ENCODE measurements around the gene HHIPL1.
A peak's percentile ranks its signal among the peaks of the same experiment; 100 is the strongest.

Gene HHIPL1

GRCh38 chr14:99609245-99610170, 35.4 kb upstream of the HHIPL1 start:
- no peak for DNase-seq (ENCODE audit: insufficient read length, low spot score)
- no peak for FAIRE-seq

GRCh38 chr14:99611646-99612045, 33.3 kb upstream of the HHIPL1 start:
- DNase-seq (ENCODE audit: insufficient read length, low spot score) = no peak
- no peak for FAIRE-seq

- DNase-seq (ENCODE audit: insufficient read length, low spot score) (no peak), FAIRE-seq (no peak)
These were observed 32.7 kb upstream of the HHIPL1 start for GRCh38 chr14:99612071-99612737.

DNA sequence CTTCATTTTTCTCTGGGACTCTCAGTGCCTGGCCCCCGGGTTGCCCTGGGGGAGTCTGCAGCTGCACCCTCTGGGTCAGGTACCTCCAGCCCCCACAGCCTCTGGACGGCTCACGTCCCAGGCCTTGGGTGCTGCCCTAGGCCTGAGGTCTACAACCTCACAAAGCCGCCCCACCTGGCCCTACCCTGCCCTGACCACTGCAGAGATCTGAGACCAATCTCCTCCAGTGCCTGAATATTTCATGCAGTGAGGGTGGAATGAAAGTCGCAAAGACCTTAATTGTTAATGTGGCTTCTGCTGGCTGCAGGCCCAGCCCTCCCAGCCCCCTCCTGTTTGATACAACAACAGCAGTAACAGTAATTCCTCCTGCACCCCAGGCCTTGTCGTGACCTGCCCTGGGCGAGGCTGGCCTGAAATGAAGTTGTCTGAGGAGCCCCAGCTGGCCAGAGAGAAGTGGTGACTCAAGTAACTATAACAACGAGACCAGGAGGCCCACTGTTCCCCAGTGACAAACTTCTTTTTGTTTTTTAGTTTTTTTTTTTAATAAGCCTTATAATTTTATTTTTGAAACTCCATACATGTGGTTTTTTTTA, 32.1 kb upstream of the HHIPL1 start:
- no peak for FAIRE-seq
- DNase-seq (ENCODE audit: insufficient read length, low spot score) = peak; percentile 43

DNA sequence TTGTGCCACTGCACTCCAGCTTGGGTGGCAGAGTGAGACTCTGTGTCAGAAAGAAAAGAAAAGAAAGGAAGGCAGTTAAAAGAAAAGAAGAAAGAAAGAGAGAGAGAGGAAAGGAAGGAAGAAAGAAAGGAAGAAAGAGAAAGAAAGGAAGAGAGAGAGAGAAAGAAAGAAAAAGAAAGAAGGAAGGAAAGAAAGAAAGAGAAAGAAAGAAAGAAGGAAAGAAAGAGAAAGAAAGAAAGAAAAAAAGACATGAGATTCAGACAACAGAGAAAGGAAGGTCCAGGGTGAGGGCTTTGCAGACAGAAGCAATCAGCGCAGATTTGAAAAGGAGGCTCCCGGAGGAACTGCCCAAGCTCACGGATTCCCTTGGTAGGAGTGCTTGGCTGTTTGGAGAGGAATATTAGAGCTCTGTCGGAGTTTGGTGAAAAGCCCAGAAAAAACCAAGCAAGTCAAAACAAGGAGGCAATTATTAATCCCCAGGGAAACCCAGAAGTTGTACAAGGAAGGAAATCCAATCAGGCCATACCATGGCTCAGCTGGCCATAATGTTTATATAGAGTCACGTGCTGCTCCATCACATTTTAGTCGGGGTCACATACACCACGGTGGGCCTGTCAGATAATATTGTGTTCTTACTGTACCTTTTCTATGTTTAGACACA, 29.3 kb upstream of the HHIPL1 start:
- DNase-seq (ENCODE audit: insufficient read length, low spot score) = no peak
- no peak for FAIRE-seq

- no peak for FAIRE-seq
- no peak for DNase-seq (ENCODE audit: insufficient read length, low spot score)
These were observed 27.8 kb upstream of the HHIPL1 start for GRCh38 chr14:99616832-99617800.

DNA sequence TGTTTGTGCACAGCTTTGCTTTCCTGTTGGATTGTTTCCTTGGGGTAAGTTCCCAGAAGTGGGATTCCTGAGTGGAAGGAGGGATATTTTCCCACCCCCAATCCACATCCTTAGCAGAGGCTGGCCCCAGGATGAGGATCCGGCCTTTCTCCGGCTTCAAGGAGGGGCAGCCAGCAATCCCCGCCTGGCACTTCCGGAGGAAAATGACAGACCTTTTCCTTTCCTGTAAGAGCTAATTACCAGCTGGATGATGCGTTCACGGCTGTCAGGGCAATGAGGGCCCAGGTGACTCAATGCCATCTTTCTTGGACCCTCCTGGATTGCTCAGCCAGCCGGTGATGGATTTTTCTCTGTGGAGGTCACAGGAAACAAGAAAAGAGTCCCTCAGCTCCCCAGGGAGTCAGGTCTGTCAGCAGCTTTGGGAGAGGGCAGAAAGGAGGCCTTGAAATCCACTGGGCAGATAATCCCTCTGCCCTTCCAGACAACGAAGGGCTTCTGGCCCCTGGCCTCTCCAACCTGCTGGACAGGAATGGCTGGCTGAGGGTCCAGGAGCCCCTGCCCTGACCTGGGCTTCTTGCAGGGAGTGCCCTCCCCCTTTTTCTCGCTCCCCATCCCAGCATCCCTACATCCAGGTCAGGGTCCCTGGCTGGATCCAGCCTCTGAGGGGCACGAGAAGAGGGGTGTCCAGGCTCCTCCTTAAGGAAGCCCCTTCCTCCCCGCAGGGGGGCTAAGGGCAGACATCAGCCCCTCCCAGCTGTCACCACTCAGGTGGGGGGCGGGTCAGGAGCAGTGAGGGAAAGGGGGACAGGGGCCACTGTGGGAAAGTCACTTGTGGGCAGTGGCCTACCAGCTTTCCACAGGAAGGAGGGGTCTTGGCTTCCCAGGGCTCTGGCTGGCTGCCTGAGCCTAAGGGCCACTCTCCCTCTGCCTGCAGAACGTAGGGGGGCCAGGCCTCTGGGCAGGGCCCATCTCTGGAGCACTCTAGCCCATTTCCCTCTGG, 24.8 kb upstream of the HHIPL1 start:
- DNase-seq (ENCODE audit: insufficient read length, low spot score) (peak; percentile 52), FAIRE-seq (peak; percentile 26)

- FAIRE-seq (no peak), DNase-seq (ENCODE audit: insufficient read length, low spot score) (no peak)
These were observed 23.0 kb upstream of the HHIPL1 start for GRCh38 chr14:99621948-99622347.

DNA sequence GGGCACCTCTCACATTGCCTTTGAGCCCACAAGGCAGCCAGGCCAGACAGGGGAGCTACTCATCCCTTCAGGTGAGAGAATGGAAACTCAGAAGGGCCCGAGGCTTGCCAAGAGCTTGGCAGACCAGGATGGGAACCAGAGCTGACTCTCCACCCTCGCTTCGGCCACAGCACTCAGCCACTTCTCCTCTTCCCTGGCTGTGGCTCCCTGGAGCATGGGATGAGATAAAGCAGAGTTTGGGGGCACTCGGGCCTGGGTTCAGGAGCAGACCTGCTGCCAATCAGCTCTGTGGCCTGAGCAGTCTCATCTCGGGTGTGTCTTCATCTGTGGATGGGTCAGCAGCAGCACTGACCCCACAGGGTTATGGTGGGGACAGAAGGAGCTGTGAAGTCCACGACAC, 20.9 kb upstream of the HHIPL1 start:
- DNase-seq (ENCODE audit: insufficient read length, low spot score) (no peak), FAIRE-seq (no peak)

DNA sequence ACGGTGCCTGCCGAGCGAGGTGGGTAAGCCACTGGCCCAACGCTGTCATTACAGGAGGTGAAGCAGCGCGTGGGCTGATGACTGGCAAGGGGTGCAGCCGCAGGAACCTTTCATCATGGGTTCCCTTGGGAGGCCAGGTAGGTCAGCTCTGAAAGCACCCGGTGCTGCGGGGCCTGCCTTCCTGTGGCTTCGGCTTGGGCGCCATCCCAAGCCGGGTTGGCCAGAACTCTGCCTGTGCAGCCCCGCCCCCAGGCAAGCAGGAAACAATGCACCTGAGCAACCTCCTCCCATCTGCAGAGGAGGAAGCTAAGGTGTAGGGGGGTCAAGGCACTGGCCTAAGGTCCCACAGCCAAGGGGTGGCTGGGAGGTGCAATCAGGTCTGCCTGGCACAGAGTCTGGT, 20.0 kb upstream of the HHIPL1 start:
- FAIRE-seq = no peak
- DNase-seq (ENCODE audit: insufficient read length, low spot score) = no peak

GRCh38 chr14:99625476-99625875, 19.5 kb upstream of the HHIPL1 start:
- DNase-seq (ENCODE audit: insufficient read length, low spot score) (no peak), FAIRE-seq (no peak)

DNA sequence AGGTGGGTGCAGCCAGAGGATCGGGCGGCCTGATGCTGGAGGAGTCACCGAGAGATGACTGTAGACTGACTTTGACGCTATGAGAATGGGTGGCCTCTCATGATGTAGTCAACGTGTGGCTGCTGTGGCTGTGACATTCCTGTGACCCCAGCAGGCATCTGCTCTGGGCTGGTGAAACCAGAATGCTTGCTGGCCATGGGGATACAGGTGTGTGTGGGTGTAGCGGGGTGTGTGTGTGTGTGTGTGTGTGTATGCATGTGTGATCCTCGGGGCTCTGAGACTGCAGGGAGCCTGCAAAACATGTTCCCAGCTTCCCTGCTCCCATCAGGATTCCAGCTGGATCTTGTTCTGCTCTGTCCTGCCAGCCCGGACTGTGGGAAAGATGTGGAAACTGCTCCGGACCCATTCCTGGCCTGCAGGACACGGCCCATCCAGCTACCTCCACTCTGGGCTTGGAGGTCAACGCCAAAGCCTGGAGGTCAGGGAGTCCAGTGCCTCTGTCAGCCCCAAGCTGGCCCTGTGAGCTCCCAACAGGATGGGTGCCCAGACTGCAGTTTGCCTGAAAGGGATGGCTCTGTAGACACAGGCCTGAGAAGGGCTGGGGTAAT, 18.8 kb upstream of the HHIPL1 start:
- DNase-seq (ENCODE audit: insufficient read length, low spot score) (no peak), FAIRE-seq (no peak)

- FAIRE-seq = peak; percentile 94
- DNase-seq (ENCODE audit: insufficient read length, low spot score) = no peak
These were observed 17.8 kb upstream of the HHIPL1 start for GRCh38 chr14:99627100-99627499.

DNA sequence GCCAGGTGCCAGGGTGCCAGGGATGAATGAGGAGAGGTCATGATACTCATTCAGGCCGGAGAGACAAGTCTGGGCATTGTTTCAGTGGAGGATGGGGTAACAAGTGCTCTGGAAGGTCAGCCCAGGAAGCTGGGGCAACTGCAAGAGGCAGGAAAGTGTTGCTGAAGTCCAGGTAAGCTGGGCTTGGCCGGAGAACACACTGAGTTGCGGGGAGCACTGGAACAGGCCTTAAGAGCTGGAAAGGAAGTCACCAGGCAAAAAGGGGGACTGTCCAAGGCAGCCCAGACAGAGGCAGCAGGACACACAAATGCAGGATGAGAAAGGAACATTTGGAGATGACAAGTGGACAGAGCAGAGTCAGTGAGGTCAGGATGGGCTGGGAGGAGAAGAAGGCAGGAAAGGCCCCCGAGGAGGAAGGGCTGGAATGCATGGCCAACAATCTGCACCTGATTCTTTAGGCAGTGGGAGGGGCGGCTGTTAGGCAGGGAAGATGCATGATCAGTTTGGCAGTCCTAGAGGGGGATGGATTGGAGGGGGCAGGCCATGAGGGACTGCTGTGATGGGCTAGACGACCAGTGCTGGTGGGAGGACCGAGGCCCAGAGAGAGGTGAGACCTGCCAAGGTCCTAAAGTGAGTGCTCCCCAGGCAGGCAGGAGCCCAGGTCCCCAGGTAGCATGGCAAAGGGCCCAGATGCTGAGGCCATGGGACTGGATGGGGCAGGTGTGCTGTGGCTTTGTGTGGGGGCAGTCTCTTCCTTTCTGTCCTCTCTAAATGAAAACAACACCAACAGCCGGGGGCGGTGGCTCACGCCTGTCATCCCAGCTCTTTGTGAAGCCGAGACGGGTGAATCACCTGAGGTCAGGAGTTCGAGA, 17.2 kb upstream of the HHIPL1 start:
- FAIRE-seq (peak; percentile 57), DNase-seq (ENCODE audit: insufficient read length, low spot score) (no peak)

DNA sequence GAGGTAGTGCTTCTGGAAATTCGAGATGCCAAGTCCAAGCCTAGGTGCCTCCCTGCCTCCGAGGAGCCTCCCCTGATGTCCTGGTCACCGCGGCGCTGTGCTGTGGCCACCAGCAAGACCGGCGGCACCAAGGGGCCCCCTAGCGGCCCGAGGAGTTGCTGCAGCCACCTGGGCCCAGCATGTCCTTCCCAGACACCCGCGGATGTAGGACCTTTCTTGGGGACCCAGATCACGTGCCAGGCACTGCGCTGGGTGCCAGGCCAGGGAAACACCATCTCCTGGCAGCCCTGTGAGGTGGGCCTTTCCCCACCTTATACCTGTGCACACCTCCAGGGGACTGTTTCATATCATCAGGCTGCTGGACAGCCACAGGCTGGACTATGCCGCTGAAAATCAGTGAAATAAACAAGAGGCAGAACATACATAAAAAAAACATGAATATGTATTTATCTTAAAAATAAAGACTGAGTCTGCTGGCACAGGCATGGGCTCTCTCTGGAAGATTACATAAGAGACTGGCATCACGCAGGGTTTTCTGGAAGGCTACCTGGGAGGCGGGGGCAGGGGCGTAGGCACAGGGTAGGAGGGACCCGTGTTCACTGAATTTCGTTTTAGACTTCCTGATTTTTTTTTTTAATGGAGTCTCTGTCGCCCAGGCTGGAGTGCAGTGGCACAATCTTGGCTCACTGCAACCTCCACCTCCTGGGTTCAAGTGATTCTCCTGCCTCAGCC, 15.9 kb upstream of the HHIPL1 start:
- FAIRE-seq = peak; percentile 85

DNA sequence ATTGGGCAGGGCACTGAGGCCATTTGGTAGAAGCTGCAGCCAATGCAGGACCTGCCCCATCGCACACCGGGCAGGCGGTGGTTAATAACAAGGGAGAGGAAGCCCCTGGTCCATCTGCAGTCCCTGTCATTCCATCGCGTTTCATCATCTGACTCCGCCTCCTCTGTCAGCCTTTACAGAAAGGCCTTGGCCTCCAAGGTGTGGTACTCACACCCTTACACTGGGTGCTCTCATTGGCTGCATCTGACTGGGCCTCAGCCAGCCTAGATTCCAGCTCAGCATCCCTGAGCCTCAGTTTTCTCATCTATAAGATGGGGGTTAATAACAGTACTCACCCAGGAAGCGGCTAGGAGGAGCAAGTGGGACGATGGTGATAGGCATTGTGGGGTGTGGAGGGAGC, 14.7 kb upstream of the HHIPL1 start:
- DNase-seq (ENCODE audit: insufficient read length, low spot score) = no peak
- no peak for FAIRE-seq

More for the DNA sequence above, 15.9 kb upstream of the HHIPL1 start:
- DNase-seq (ENCODE audit: insufficient read length, low spot score) = peak; percentile 84

Data from HTR-8/SVneo (cell line).